Ectodermal cell (in vitro differentiated cells): ENCODE data around the gene DRC1.

ENCODE experiments used
- H3K27ac ChIP-seq: 2 replicates; pipeline ENCODE4 v1.7.0; 2013; ENCODE audit warnings: mild to moderate bottlenecking, low read depth, low read length; ENCODE audit not compliant: insufficient read depth, poor library complexity, severe bottlenecking
- H3K27me3 ChIP-seq: 2 replicates; pipeline ENCODE4 v1.7.0; 2013; ENCODE audit warnings: mild to moderate bottlenecking, low read length; ENCODE audit not compliant: insufficient read depth, control insufficient read depth, poor library complexity, severe bottlenecking
- H3K36me3 ChIP-seq: one replicate; pipeline ENCODE4 v1.7.0; 2013; ENCODE audit warnings: low read length; ENCODE audit not compliant: control insufficient read depth, insufficient read depth
- H3K4me1 ChIP-seq: one replicate; pipeline ENCODE4 v1.7.0; 2013; ENCODE audit warnings: low read length; ENCODE audit not compliant: control insufficient read depth, insufficient read depth
- H3K4me3 ChIP-seq: 2 replicates; pipeline ENCODE4 v1.7.0; 2013; ENCODE audit warnings: low read depth, low read length, control low read depth; ENCODE audit not compliant: insufficient read depth
- H3K9me3 ChIP-seq: 2 replicates; pipeline ENCODE4 v1.7.0; 2013; ENCODE audit warnings: mild to moderate bottlenecking, low read length, moderate library complexity; ENCODE audit not compliant: control insufficient read depth
- WGBS, 2 experiments: methylation state at CpG; one replicate each; pipeline ENCODE4 v1.1.7; 2013; ENCODE audit warnings: missing lambda C conversion rate in 2 of 2; 5-methylcytosine and 5-hydroxymethylcytosine counted together

The DRC1 gene

GRCh38 chr2:26455037-26455669, 53.4 kb downstream of the DRC1 start:
- Histone ChIP-seq H3K27me3 (no peaks in the 10 kb centered on the region), H3K4me1 (peaks cover 22% of the 10 kb centered on the region), H3K4me3 (no peak overlapping the region), H3K36me3 (no peaks in the 10 kb centered on the region), H3K27ac (no peak overlapping the region), H3K9me3 (no peaks in the 10 kb centered on the region)
- WGBS, 2 experiments: 73 to 77% methylated on average over 11 of the region's 11 CpGs

- no peaks in the 10 kb centered on the region for H3K36me3 ChIP-seq
- WGBS, 2 experiments: 87 to 91% methylated on average over 18 of the region's 18 CpGs
- peaks cover 22% of the 10 kb centered on the region for H3K4me1 ChIP-seq
- H3K4me3 ChIP-seq: no peak overlapping the region
- H3K27ac ChIP-seq: no peak overlapping the region
- H3K27me3 ChIP-seq: no peaks in the 10 kb centered on the region
- H3K9me3 ChIP-seq: no peaks in the 10 kb centered on the region
Measured at GRCh38 chr2:26455670-26456439, 54.1 kb downstream of the DRC1 start.

GRCh38 chr2:26456440-26457250, 54.9 kb downstream of the DRC1 start:
- 90 to 92% methylated on average over 10 of the region's 10 CpGs for WGBS, 2 experiments

GRCh38 chr2:26457251-26457666, 55.5 kb downstream of the DRC1 start:
- H3K36me3 ChIP-seq: no peaks in the 10 kb centered on the region
- H3K27ac ChIP-seq: no peak overlapping the region
- no peaks in the 10 kb centered on the region for H3K27me3 ChIP-seq
- 53 to 60% methylated on average over 11 of the region's 11 CpGs for WGBS, 2 experiments
- H3K4me3 ChIP-seq: no peak overlapping the region
- H3K4me1 ChIP-seq: peaks cover 24% of the 10 kb centered on the region
- H3K9me3 ChIP-seq: no peaks in the 10 kb centered on the region

More at GRCh38 chr2:26456440-26457250, 54.9 kb downstream of the DRC1 start:
- no peak overlapping the region for H3K4me3 ChIP-seq
- H3K27me3 ChIP-seq: no peaks in the 10 kb centered on the region
- no peak overlapping the region for H3K27ac ChIP-seq
- H3K4me1 ChIP-seq: peaks cover 22% of the 10 kb centered on the region
- no peaks in the 10 kb centered on the region for H3K36me3 ChIP-seq
- no peaks in the 10 kb centered on the region for H3K9me3 ChIP-seq

- WGBS, 2 experiments: 90 to 94% methylated on average over 19 of the region's 19 CpGs
- Histone ChIP-seq H3K27me3 (no peaks in the 10 kb centered on the region), H3K4me1 (peaks cover 28% of the 10 kb centered on the region), H3K9me3 (no peaks in the 10 kb centered on the region), H3K4me3 (no peak overlapping the region), H3K36me3 (no peaks in the 10 kb centered on the region), H3K27ac (no peak overlapping the region)
Measured at GRCh38 chr2:26457695-26458364, 56.1 kb downstream of the DRC1 start.

- no peak overlapping the region for H3K4me3 ChIP-seq
- no peak overlapping the region for H3K27ac ChIP-seq
- no peaks in the 10 kb centered on the region for H3K36me3 ChIP-seq
- WGBS, 2 experiments: 90 to 92% methylated on average over 14 of the region's 14 CpGs
- H3K9me3 ChIP-seq: no peaks in the 10 kb centered on the region
- peaks cover 34% of the 10 kb centered on the region for H3K4me1 ChIP-seq
- no peaks in the 10 kb centered on the region for H3K27me3 ChIP-seq
Measured at GRCh38 chr2:26458365-26459042, 56.8 kb downstream of the DRC1 start.

GRCh38 chr2:26459991-26460612, 58.4 kb downstream of the DRC1 start:
- WGBS, 2 experiments: 88 to 89% methylated on average over 15 of the region's 15 CpGs
- no peaks in the 10 kb centered on the region for H3K36me3 ChIP-seq
- H3K9me3 ChIP-seq: no peaks in the 10 kb centered on the region
- H3K27me3 ChIP-seq: no peaks in the 10 kb centered on the region
- H3K4me1 ChIP-seq: peaks cover 38% of the 10 kb centered on the region
- no peak overlapping the region for H3K4me3 ChIP-seq
- no peak overlapping the region for H3K27ac ChIP-seq

GRCh38 chr2:26460613-26461031, 58.9 kb downstream of the DRC1 start:
- Histone ChIP-seq H3K27ac (no peak overlapping the region), H3K27me3 (no peaks in the 10 kb centered on the region), H3K4me1 (peaks cover 33% of the 10 kb centered on the region), H3K36me3 (no peaks in the 10 kb centered on the region), H3K9me3 (no peaks in the 10 kb centered on the region), H3K4me3 (no peak overlapping the region)
- 92 to 93% methylated on average over 19 of the region's 19 CpGs for WGBS, 2 experiments

- Histone ChIP-seq H3K36me3 (no peaks in the 10 kb centered on the region), H3K27me3 (no peaks in the 10 kb centered on the region), H3K4me1 (peaks cover 27% of the 10 kb centered on the region), H3K9me3 (no peaks in the 10 kb centered on the region), H3K4me3 (no peak overlapping the region), H3K27ac (no peak overlapping the region)
- 94 to 95% methylated on average over 19 of the region's 19 CpGs for WGBS, 2 experiments
Measured at GRCh38 chr2:26461601-26462023, 59.9 kb downstream of the DRC1 start.
